Caki2 (cell line): ENCODE measurements around the gene OPRL1. TPM values are rescaled to one million over a fixed set of nuclear protein-coding genes. Genes with fewer than 3 reads are reported as not detected.

ENCODE experiments used
- DNase-seq: peaks from one replicate; pipeline ENCODE4 v3.0.0-alpha.2; 2015; ENCODE audit warnings: low read depth
- in situ Hi-C: cut with HindIII; loops from 2 replicates; pipeline ENCODE4 v1.10.0; 2016; ENCODE audit warnings: low sequenced_read_pairs, low pct_unique_long_range_greater_than_20kb, mixed read lengths
- total RNA-seq: library from RNA; depleted of rRNA; stranded (reverse); fragments of >200 nt; shearing (Covaris generic); gene quantifications from 2 replicates; pipeline ENCODE4 v1.2.3, GENCODE V29; 2014; ENCODE audit warnings: low replicate concordance

Gene OPRL1
- total RNA-seq, 1 experiment from 2014 or later = 0.84 TPM

- DNase-seq = no peak
- in situ Hi-C loops = no loop called here
These were observed 26.7 kb upstream of the OPRL1 start for GRCh38 chr20:64052987-64053840.

GRCh38 chr20:64053841-64054661, 25.8 kb upstream of the OPRL1 start:
- in situ Hi-C loops = no loop called here
- DNase-seq = peak; percentile 61

DNA sequence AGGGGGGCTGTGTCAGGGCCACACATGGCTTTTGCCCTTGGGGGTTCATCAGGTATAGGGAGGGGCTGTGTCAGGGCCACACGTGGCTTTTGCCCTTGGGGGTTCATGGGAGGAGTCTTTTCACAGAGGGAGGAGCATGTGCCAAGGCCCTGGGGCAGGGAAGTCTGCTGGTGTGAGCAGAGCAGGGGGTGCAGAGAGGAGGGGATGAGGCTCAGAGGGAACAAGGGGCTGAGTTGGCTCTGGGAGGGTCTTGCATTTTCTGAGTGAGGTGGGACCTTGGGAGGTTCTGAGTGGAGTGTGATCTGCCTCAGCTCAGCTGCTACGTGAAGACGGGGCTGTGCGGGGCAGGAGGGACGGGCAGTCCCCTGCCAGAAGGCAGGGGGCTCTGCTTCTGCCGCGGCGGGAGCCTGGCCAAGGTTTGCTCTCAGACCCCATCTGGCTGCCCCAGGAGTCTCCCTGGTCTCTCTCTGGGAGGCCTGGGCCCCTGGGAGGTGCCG, 24.4 kb upstream of the OPRL1 start:
- no peak for DNase-seq
- in situ Hi-C loops = no loop called here

DNA sequence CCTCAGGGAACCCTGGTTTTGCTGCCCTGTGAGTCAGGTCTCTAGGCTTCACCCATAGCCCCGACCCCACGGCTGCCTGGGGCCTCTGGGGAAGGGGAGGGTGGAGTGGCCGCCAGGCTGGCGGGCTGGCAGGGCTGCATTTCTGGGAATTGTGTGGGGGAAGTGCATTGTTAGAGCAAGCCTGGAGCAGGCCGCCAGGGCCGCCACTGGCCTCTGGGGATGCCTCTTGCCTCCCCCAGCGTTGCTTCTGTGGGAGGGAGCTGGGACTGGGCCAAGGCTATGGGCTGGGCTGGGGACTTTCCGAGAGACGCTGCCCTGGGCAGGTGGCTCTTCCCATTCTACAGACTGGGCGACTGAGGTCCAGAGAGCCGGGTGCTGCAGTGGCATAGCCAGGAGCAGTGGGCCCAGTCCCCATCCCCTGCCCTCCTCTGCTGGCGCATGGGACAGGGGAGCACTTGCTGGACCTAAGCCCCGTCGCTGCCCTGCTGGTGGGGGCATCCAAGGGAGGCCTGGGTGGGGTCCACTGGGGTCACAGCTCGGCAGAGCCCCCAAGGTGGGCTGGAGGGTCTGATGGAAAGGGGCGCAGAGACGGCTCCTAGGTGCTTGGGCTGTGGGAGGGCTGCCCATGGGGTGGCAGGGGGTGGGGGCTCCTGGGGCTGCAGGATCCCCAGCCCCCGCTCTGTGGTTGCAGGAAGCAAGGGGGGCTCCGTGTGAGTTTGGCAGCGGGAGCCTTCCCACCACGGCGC, 23.8 kb upstream of the OPRL1 start:
- peak; percentile 57 for DNase-seq

DNA sequence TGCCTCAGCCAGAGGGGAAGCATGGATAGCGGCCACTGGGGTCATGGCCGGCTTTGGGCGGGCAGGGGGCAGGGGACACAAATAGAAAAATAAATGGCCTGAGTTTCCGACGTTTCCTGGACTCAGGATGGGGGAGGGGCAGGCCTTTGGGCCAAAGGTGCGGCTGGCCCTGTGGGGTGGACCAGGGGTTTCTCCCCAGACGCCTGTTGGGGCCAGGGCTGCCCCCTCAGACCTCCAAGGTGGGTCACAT, 23.3 kb upstream of the OPRL1 start:
- no peak for DNase-seq
- in situ Hi-C loops = no loop called here

More for the DNA sequence above, 23.8 kb upstream of the OPRL1 start:
- in situ Hi-C loops = no loop called here

DNA sequence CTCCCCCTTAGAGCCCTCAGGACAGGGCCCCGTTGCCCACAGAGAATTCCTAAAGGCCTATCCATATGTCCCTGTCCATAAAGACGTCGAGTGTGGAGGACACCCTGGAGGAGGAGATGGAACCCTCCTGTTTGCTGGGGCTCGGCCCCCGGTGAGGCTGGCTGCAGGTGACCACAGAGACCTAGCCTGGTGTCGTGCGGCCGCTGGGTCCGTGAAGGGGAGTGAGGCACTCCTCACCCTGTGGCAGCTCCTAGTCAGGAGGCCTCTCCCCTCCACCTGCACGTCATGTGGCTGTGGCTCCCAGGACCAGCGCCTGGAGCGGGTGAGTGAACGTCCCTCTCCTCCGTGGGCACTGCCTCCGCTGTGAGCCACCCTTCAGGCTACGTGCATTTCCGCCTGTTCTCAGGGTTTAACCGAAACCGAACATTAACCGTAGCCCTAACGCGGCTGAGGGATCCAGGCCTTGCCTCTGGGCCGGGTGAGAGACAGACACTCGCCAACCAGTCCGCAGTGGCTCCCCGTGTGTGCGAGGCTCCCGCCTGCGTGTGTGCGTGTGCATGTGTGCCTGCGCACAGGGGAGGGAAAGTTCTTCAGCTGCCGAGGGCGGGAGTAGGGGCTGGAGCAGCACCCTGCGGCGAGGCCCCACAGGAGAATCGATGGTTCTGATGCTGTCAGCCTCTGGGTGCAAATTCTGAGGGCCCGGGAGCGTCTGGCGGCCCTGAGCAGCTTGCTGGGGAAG, 22.8 kb upstream of the OPRL1 start:
- in situ Hi-C loops = no loop called here
- no peak for DNase-seq

GRCh38 chr20:64057628-64058498, 22.0 kb upstream of the OPRL1 start:
- DNase-seq = peak; percentile 62
- in situ Hi-C loops = no loop called here

- peak; percentile 64 for DNase-seq
- in situ Hi-C loops = no loop called here
These were observed 21.3 kb upstream of the OPRL1 start for GRCh38 chr20:64058536-64058935.

DNA sequence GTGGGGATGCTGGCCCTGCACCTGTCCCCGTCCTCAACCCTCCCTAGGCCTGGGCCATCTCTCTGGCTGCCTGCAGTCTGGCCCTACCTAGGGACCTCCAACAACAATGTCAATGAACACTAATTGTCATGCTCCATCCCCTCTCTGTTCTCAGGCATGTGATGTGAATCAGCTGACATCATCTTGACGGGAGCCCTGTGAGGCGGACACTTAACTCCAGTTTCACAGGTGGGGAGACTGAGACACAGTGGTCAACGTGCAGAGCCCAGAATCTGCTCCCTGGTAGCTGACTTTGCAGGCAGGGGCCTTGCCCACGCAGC, 17.6 kb upstream of the OPRL1 start:
- in situ Hi-C loops = no loop called here

GRCh38 chr20:64062596-64063388, 17.1 kb upstream of the OPRL1 start, which contains the start of gene TCEA2:
Gene TCEA2, plus strand, starts transcription at chr20:64063198. Its CDS starts 115 bp downstream, at chr20:64063313.
- DNase-seq = peak; percentile 93
- in situ Hi-C loops = no loop called here

More for the DNA sequence above, 17.6 kb upstream of the OPRL1 start:
- DNase-seq = no peak

GRCh38 chr20:64063389-64064144, 16.3 kb upstream of the OPRL1 start:
- in situ Hi-C loops = no loop called here
- peak; percentile 45 for DNase-seq

DNA sequence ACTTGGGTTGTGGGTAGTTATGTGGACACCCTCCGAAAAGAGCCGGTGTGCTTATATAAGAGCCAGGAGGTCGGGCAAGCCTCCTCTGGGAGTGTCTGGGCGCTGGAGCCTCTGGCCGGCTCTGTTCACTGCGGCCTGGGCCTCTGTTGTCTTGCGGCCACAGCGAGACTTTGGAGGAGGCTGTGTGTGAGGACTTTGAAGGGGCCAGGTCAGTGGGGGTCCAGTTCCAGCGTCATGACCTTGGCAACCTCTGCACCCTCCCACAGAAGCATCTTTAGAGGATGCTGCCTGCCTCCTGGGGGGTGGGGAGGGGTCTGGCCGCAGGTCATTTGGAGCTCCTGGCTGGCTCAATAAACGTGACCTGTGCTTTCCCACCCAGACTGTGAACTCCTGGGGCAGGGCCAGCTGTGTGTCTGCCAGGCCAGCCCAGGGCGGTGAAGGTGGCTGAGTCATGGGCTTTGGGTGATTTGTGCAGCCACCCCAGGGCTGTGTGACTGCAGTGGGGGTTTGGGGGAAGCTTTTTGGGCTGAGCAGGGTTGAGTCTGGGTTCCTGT, 15.7 kb upstream of the OPRL1 start:
- peak; percentile 62 for DNase-seq
- in situ Hi-C loops = no loop called here

- no peak for DNase-seq
- in situ Hi-C loops = no loop called here
These were observed 14.6 kb upstream of the OPRL1 start for GRCh38 chr20:64065062-64065973.

GRCh38 chr20:64065974-64066343, 13.9 kb upstream of the OPRL1 start:
- in situ Hi-C loops = no loop called here
- peak; percentile 91 for DNase-seq
